Adrenal gland (tissue), 12 donors: Measurements from ENCODE around the gene XPR1. TPM values are rescaled to one million over a fixed set of nuclear protein-coding genes. Genes with fewer than 3 reads are reported as not detected.
A peak's percentile ranks its signal among the peaks of the same experiment; 100 is the strongest.
"Not testable (repeated sequence)": the region's sequence is repeated elsewhere in the genome, so short reads cannot be mapped to it uniquely, and the experiment has no call there.

Source experiments
- DNase-seq, 7 donors: peaks; one replicate each; pipeline ENCODE4 v3.0.0-alpha.2; 2019 to 2020
- H3K27ac ChIP-seq, 5 donors: fragments of 200-600 bp; sonication (generic) in 4 of 5; 1 replicate in 3 of 5; 2 replicates in 2 of 5; pipeline versions ENCODE4 v1.5.1 to v1.8.0; 2016 to 2020; ENCODE audit warnings: mild to moderate bottlenecking in 1 of 5
- H3K27me3 ChIP-seq: fragments of 200-600 bp; 2 replicates; pipeline ENCODE4 v1.8.0; 2021
- H3K36me3 ChIP-seq, 2 donors: fragments of 200-600 bp; replicated peaks in 1 of 2; 1 replicate in 1 of 2; 2 replicates in 1 of 2; pipeline versions ENCODE4 v1.5.1 to v1.8.0; 2018 to 2022
- H3K4me1 ChIP-seq, 2 donors: fragments of 200-600 bp; replicated peaks in 1 of 2; 1 replicate in 1 of 2; 2 replicates in 1 of 2; pipeline versions ENCODE4 v1.5.1 to v1.8.0; 2018 to 2021
- H3K4me3 ChIP-seq, 4 donors: fragments of 200-600 bp; sonication (generic) in 3 of 4; one replicate each; pipeline ENCODE4 v1.5.1; 2016 to 2018
- H3K9me3 ChIP-seq, 3 donors: fragments of 200-600 bp; sonication (generic) in 1 of 3; replicated peaks in 1 of 3; 1 replicate in 2 of 3; 2 replicates in 1 of 3; pipeline versions ENCODE4 v1.5.1 to v1.8.0; 2016 to 2021
- CTCF ChIP-seq, 6 experiments: fragments of 450-650 bp in 4 of 6; fragments of 200-600 bp in 2 of 6; sonication (generic) in 1 of 6; IDR thresholded peaks; 1 replicate in 5 of 6; 2 replicates in 1 of 6; pipeline versions ENCODE4 v1.5.1 to v1.8.0; 2016 to 2021; ENCODE audit warnings: antibody characterized with exemption in 6 of 6, mild to moderate bottlenecking in 2 of 6, moderate library complexity in 1 of 6
- POLR2A ChIP-seq, 2 donors: fragments of 450-650 bp; IDR thresholded peaks; one replicate each; pipeline ENCODE4 v1.6.1; 2017; ENCODE audit warnings: antibody characterized with exemption in 2 of 2, mild to moderate bottlenecking in 2 of 2, moderate library complexity in 1 of 2
- WGBS, 4 donors: extraction: QIAGEN DNeasy Blood & Tissue Kit in 2 of 4; methylation state at CpG; one replicate each; pipeline versions ENCODE4 v1.1.5 to v1.1.7; 2013 to 2017; 5-methylcytosine and 5-hydroxymethylcytosine counted together
- intact Hi-C, 2 donors: fragments of 100-400 bp; cut with DNase I; formaldehyde crosslinking; loops; one replicate each; pipeline versions ENCODE4 v1.14.1 to v1.15.0; 2022 to 2023
- polyA plus RNA-seq, 3 donors: library from polyadenylated mRNA; stranded (reverse); fragments of 200-250 nt in 2 of 3; fragments of 350-450 nt in 1 of 3; fragmentation: Illumina TruSeq in 1 of 3; extraction: RNeasy Lipid Tissue Mini Kit (QIAGEN cat#74804) in 1 of 3; gene quantifications; one replicate each; pipeline ENCODE4 v1.2.3, GENCODE V29; 2013 to 2014
- total RNA-seq, 9 donors: library from RNA; depleted of rRNA in 4 of 9; stranded (reverse); fragments of >200 nt in 4 of 9; fragments of 120-200 nt in 1 of 9; fragmentation: NEBNext Ultra II Directional in 1 of 9; extraction: Animal tissue kit (Norgen Biotek cat#: 25700) in 1 of 9; gene quantifications; one replicate each; pipeline versions ENCODE4 v1.1.0 to v1.2.4, GENCODE V29; 2013 to 2023
- donor health status: healthy with polysubstance abuse.
- donor health status: Bipolar disorder and iron deficiency.
- donor health status: DM: yes; HTN: yes; CAD: no.
- donor health status: DM: no; HTN: no; CAD: no.
- donor health status: DM: no; HTN: no; CAD: no.
- donor health status: DM: yes; HTN: yes; CAD: no.

The XPR1 gene
- total and polyA plus RNA-seq, 12 donors: 4.8 to 53.0 (median 24.1) TPM

GRCh38 chr1:180642781-180643180 lies 11.0 kb downstream of the XPR1 start:
- Histone ChIP-seq H3K9me3 (no peaks in the 10 kb centered on the region), H3K4me3 (no peak overlapping the region), H3K36me3 (no peaks in the 10 kb centered on the region), H3K4me1 (peaks cover 0 to 16% of the 10 kb centered on the region in 2 donors), H3K27me3 (no peaks in the 10 kb centered on the region), H3K27ac (no peak overlapping the region)
- intact Hi-C loops: no loop called here
- WGBS, 4 donors: 88 to 95% (median 91%) methylated on average over 1 of the region's 1 CpG
- TF ChIP-seq CTCF (IDR thresholded peaks at IDR 0.05): no peak
- no peak for TF ChIP-seq POLR2A (IDR thresholded peaks at IDR 0.05)
- no peak for DNase-seq

DNA sequence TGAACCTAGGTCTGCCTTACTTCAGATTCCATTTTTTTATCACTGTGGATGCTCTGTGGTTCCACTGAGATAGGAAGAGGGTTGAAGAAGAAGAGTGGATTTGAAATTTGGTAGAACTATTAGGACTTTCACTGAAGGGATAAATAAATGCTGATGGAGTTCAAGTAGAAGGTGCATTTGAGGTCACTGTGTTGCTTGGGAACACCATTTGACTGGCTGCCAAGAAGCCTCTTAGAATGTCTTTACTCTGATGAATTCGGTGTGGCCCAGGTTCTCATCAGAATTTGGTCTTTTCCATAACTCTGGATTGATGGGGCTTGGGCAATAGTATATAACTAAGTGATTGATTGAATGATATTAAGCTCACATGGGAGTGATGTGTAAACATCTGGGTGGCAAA lies 11.9 kb downstream of the XPR1 start:
- peak; percentile 45 to 84 (median 69) for DNase-seq

GRCh38 chr1:180644526-180645192 lies 12.8 kb downstream of the XPR1 start:
- 90 to 96% (median 94%) methylated on average over 7 of the region's 7 CpGs for WGBS, 4 donors
- DNase-seq: no peak
- Histone ChIP-seq H3K4me1 (peaks cover 0 to 16% of the 10 kb centered on the region in 2 donors), H3K27me3 (no peaks in the 10 kb centered on the region), H3K9me3 (no peaks in the 10 kb centered on the region), H3K36me3 (no peaks in the 10 kb centered on the region), H3K27ac (no peak overlapping the region), H3K4me3 (no peak overlapping the region)
- intact Hi-C loops: no loop called here
- no peak for TF ChIP-seq CTCF (IDR thresholded peaks at IDR 0.05)
- TF ChIP-seq POLR2A (IDR thresholded peaks at IDR 0.05): no peak

More for the DNA sequence above, 11.9 kb downstream of the XPR1 start:
- peaks cover 0 to 16% of the 10 kb centered on the region in 2 donors for H3K4me1 ChIP-seq
- no peaks in the 10 kb centered on the region for H3K9me3 ChIP-seq
- intact Hi-C loops: no loop called here
- H3K27me3 ChIP-seq: no peaks in the 10 kb centered on the region
- H3K4me3 ChIP-seq: no peak overlapping the region
- 14 to 29% (median 23%) methylated on average over 1 of the region's 1 CpG for WGBS, 4 donors
- TF ChIP-seq CTCF (IDR thresholded peaks at IDR 0.05): no peak
- no peak for TF ChIP-seq POLR2A (IDR thresholded peaks at IDR 0.05)
- no peak overlapping the region for H3K27ac ChIP-seq
- H3K36me3 ChIP-seq: no peaks in the 10 kb centered on the region

- H3K9me3 ChIP-seq, DNase-seq, H3K4me3 ChIP-seq, H3K36me3 ChIP-seq, H3K27ac ChIP-seq, intact Hi-C loops, H3K27me3 ChIP-seq: not testable (repeated sequence)
- H3K4me1 ChIP-seq: peaks cover 0 to 16% of the 10 kb centered on the region in 2 donors
- 91 to 99% (median 96%) methylated on average over 5 of the region's 5 CpGs for WGBS, 4 donors
Observed at GRCh38 chr1:180645261-180645660, 13.4 kb downstream of the XPR1 start.

DNA sequence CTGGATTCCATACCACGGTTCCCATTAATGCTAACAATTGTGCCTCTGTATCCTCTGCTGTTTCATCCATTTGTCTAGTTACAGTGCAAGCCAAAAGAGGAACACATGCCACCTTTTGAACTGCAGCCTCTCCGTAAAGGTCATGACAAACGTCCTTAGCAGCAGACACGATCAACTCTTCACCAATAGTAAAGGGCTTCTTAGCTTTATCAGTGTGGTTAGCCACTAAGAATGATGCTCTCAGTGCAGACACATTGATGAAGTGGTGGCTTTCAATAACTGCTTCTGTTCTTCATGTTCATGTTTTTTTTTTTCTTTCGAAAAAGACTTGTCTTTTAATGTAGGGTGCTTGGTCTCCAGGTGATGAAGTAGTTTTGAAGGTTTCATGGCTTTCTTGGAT lies 14.3 kb downstream of the XPR1 start:
- Histone ChIP-seq H3K36me3 (no peaks in the 10 kb centered on the region), H3K9me3 (no peaks in the 10 kb centered on the region), H3K27me3 (no peaks in the 10 kb centered on the region), H3K4me3 (no peak overlapping the region), H3K4me1 (peaks cover 0 to 11% of the 10 kb centered on the region in 2 donors), H3K27ac (no peak overlapping the region)
- DNase-seq: no peak
- TF ChIP-seq CTCF (IDR thresholded peaks at IDR 0.05): no peak
- TF ChIP-seq POLR2A (IDR thresholded peaks at IDR 0.05): no peak
- WGBS, 4 donors: 78 to 85% (median 80%) methylated on average over 5 of the region's 5 CpGs
- intact Hi-C loops: no loop called here
